Measurements from ENCODE around the gene CNGA2. TPM values are rescaled to one million over a fixed set of nuclear protein-coding genes. Genes with fewer than 3 reads are reported as not detected.

The CNGA2 gene
- total RNA-seq, 4 donors from 2014 or later = not detected

DNA sequence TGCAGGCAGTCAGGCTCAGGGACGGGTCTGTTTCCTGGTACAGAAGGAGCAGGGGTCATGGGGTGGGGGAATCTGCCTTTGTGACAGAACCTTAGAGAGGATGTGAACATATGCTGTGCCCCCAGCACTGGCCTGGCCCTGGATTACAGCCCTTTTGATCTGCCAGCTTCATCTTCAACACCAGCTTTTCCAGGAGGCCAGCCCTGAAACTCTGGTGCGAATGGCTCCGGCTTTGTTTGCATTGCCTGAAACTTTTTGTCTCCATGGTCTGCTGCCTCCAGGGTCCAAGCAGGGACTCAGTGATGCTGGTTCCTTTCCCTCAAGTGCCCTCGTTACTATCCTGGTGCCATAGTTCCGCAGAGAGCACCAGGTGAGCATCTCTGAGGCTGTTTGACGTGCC, 2.1 kb downstream of the CNGA2 start:
- ATAC-seq = no peak
- Histone ChIP-seq H3K4me1 (no peaks in the 10 kb centered on the region), H3K9me3 (no peaks in the 10 kb centered on the region), H3K36me3 (no peaks in the 10 kb centered on the region), H3K27ac (no peak overlapping the region), H3K4me3 (no peak overlapping the region), H3K27me3 (no peaks in the 10 kb centered on the region)
- TF ChIP-seq EP300 (IDR thresholded peaks at IDR 0.05) = no peak
- TF ChIP-seq, protein P1, sequence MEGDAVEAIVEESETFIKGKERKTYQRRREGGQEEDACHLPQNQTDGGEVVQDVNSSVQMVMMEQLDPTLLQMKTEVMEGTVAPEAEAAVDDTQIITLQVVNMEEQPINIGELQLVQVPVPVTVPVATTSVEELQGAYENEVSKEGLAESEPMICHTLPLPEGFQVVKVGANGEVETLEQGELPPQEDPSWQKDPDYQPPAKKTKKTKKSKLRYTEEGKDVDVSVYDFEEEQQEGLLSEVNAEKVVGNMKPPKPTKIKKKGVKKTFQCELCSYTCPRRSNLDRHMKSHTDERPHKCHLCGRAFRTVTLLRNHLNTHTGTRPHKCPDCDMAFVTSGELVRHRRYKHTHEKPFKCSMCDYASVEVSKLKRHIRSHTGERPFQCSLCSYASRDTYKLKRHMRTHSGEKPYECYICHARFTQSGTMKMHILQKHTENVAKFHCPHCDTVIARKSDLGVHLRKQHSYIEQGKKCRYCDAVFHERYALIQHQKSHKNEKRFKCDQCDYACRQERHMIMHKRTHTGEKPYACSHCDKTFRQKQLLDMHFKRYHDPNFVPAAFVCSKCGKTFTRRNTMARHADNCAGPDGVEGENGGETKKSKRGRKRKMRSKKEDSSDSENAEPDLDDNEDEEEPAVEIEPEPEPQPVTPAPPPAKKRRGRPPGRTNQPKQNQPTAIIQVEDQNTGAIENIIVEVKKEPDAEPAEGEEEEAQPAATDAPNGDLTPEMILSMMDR (IDR thresholded peaks at IDR 0.05) = no peak
- TF ChIP-seq POLR2AphosphoS5 (IDR thresholded peaks at IDR 0.05) = no peak
- TF ChIP-seq POLR2A (IDR thresholded peaks at IDR 0.05) = no peak
- WGBS, 2 donors (ENCODE audit: low coverage in 1 of 2) = 50 to 57% methylated on average over 1 of the region's 6 CpGs

- no peak for ATAC-seq
Observed at GRCh38 chrX:151737494-151737893, 2.9 kb downstream of the CNGA2 start.

GRCh38 chrX:151738751-151739150, 4.2 kb downstream of the CNGA2 start:
- no peaks in the 10 kb centered on the region for H3K9me3 ChIP-seq
- no peaks in the 10 kb centered on the region for H3K4me1 ChIP-seq
- ATAC-seq = no peak
- no peaks in the 10 kb centered on the region for H3K27me3 ChIP-seq
- H3K27ac ChIP-seq = no peak overlapping the region
- H3K4me3 ChIP-seq = no peak overlapping the region
- WGBS, 2 donors (ENCODE audit: low coverage in 1 of 2) = 77% methylated on average over 3 of the region's 7 CpGs; no CpG with 5 or more reads in 1 of the 2 donors
- TF ChIP-seq, protein P1 (IDR thresholded peaks at IDR 0.05) = no peak
- TF ChIP-seq POLR2AphosphoS5 (IDR thresholded peaks at IDR 0.05) = no peak
- TF ChIP-seq POLR2A (IDR thresholded peaks at IDR 0.05) = no peak
- no peak for TF ChIP-seq EP300 (IDR thresholded peaks at IDR 0.05)
- H3K36me3 ChIP-seq = no peaks in the 10 kb centered on the region

More at GRCh38 chrX:151737494-151737893, 2.9 kb downstream of the CNGA2 start:
- Histone ChIP-seq H3K9me3 (no peaks in the 10 kb centered on the region), H3K4me3 (no peak overlapping the region), H3K36me3 (no peaks in the 10 kb centered on the region), H3K4me1 (no peaks in the 10 kb centered on the region), H3K27me3 (no peaks in the 10 kb centered on the region), H3K27ac (no peak overlapping the region)
- 65 to 100% methylated on average over 1 to 4 of the region's 5 CpGs for WGBS, 2 donors (ENCODE audit: low coverage in 1 of 2)
- TF ChIP-seq EP300 (IDR thresholded peaks at IDR 0.05) (no peak), POLR2AphosphoS5 (IDR thresholded peaks at IDR 0.05) (no peak), POLR2A (IDR thresholded peaks at IDR 0.05) (no peak)
- TF ChIP-seq, protein P1 (IDR thresholded peaks at IDR 0.05) = no peak

DNA sequence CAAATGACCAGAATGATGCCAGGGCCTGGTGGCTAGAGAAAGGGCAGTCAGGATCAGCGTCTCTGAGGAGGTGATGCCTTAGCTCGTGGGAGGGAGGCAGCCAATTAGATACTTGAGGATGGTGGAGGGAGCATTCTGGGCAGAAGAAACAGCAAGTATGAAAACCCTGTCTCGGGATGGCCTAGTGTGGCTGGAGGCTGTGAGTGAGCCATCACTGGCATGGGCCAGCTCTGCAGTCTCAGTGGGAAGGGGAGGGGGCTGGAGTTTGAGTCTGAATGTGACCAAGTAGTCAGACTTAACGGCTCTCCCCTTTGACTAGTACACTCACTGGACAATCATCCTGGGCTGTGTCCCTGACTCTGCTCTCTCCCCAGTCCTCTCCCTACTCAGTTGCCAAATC, 7.1 kb downstream of the CNGA2 start:
- no peak overlapping the region for H3K27ac ChIP-seq
- H3K4me1 ChIP-seq = no peaks in the 10 kb centered on the region
- no peaks in the 10 kb centered on the region for H3K27me3 ChIP-seq
- no peaks in the 10 kb centered on the region for H3K9me3 ChIP-seq
- H3K4me3 ChIP-seq = no peak overlapping the region
- WGBS, 2 donors (ENCODE audit: low coverage in 1 of 2) = 81 to 100% methylated on average over 3 of the region's 4 CpGs
- TF ChIP-seq POLR2AphosphoS5 (IDR thresholded peaks at IDR 0.05) (no peak), POLR2A (IDR thresholded peaks at IDR 0.05) (no peak), EP300 (IDR thresholded peaks at IDR 0.05) (no peak)
- TF ChIP-seq, protein P1 (IDR thresholded peaks at IDR 0.05) = no peak
- H3K36me3 ChIP-seq = no peaks in the 10 kb centered on the region
- ATAC-seq = no peak

DNA sequence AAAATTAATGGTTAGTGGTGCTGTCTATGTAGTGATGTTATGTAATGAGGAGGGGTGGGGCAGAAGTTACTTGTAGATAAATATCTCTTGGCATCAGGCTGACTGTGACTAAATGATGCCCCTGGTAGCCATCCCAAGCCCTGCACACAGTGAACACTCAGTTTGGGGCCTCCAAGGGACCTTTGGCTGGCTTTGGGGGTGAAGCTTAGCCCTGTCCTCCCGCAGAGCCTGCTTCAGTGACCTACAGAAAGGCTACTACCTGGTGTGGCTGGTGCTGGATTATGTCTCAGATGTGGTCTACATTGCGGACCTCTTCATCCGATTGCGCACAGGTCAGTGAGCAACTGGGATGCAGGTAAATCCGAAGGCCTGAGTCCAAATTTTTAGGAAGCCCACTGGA, 7.8 kb downstream of the CNGA2 start:
- Histone ChIP-seq H3K27ac (no peak overlapping the region), H3K9me3 (no peaks in the 10 kb centered on the region), H3K4me3 (no peak overlapping the region), H3K36me3 (no peaks in the 10 kb centered on the region), H3K4me1 (no peaks in the 10 kb centered on the region), H3K27me3 (no peaks in the 10 kb centered on the region)
- no peak for ATAC-seq
- TF ChIP-seq, protein P1 (IDR thresholded peaks at IDR 0.05) = no peak
- no peak for TF ChIP-seq EP300 (IDR thresholded peaks at IDR 0.05)
- no peak for TF ChIP-seq POLR2AphosphoS5 (IDR thresholded peaks at IDR 0.05)
- no peak for TF ChIP-seq POLR2A (IDR thresholded peaks at IDR 0.05)
- 67% methylated on average over 1 of the region's 5 CpGs; no CpG with 5 or more reads in 1 of the 2 donors for WGBS, 2 donors (ENCODE audit: low coverage in 1 of 2)

All from gastroesophageal sphincter (tissue), 4 donors.